ENCODE data around the gene SEC24C. TPM values are rescaled to one million over a fixed set of nuclear protein-coding genes. Genes with fewer than 3 reads are reported as not detected.

SEC24C gene
- total and polyA plus RNA-seq, 2 of the 13 experiments (the other 11 are each of a cell fraction or from before 2014, with no cell fraction given) = 63.1 to 66.4 TPM

GRCh38 chr10:73785211-73785720 is 41.1 kb downstream of the SEC24C start, which contains the start of gene ZSWIM8 (continued):
- TF ChIP-seq REPIN1 (CRISPR knock-in tag; IDR thresholded peaks at IDR 0.05; ENCODE audit: borderline replicate concordance, low read depth) (peak; percentile 44; the same call in 1 of the 2 replicates), JARID2 (CRISPR knock-in tag; IDR thresholded peaks at IDR 0.05; ENCODE audit: insufficient replicate concordance) (no peak), ZNF646 (CRISPR knock-in tag; IDR thresholded peaks at IDR 0.05) (no peak), SIN3A (IDR thresholded peaks at IDR 0.05; ENCODE audit: borderline replicate concordance, low read depth, low read length) (peak; percentile 90), ZIK1 (CRISPR knock-in tag; IDR thresholded peaks at IDR 0.05; ENCODE audit: borderline replicate concordance, low read depth) (no peak), ATF1 (CRISPR knock-in tag; IDR thresholded peaks at IDR 0.05) (peak; percentile 60; the same call in 1 of the 2 replicates), HNF1B (CRISPR knock-in tag; IDR thresholded peaks at IDR 0.05) (no peak), ZNF207 (IDR thresholded peaks at IDR 0.05; ENCODE audit: borderline replicate concordance) (no peak), FOXK1 (CRISPR knock-in tag; IDR thresholded peaks at IDR 0.05; ENCODE audit: borderline replicate concordance, low read depth) (peak; percentile 97), MED8 (CRISPR knock-in tag; IDR thresholded peaks at IDR 0.05; ENCODE audit: insufficient replicate concordance) (peak; percentile 19), ZNF143 (CRISPR knock-in tag; IDR thresholded peaks at IDR 0.05) (peak; percentile 96)
- TF ChIP-seq, protein P1, sequence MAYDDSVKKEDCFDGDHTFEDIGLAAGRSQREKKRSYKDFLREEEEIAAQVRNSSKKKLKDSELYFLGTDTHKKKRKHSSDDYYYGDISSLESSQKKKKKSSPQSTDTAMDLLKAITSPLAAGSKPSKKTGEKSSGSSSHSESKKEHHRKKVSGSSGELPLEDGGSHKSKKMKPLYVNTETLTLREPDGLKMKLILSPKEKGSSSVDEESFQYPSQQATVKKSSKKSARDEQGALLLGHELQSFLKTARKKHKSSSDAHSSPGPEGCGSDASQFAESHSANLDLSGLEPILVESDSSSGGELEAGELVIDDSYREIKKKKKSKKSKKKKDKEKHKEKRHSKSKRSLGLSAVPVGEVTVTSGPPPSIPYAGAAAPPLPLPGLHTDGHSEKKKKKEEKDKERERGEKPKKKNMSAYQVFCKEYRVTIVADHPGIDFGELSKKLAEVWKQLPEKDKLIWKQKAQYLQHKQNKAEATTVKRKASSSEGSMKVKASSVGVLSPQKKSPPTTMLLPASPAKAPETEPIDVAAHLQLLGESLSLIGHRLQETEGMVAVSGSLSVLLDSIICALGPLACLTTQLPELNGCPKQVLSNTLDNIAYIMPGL (CRISPR knock-in tag; IDR thresholded peaks at IDR 0.05; ENCODE audit: borderline replicate concordance in 1 of 2, low read depth in 1 of 2) = peak in 1 of 2 experiments; percentile 65; a peak in 3 of 4 replicates
- TF ChIP-seq, protein P2, sequence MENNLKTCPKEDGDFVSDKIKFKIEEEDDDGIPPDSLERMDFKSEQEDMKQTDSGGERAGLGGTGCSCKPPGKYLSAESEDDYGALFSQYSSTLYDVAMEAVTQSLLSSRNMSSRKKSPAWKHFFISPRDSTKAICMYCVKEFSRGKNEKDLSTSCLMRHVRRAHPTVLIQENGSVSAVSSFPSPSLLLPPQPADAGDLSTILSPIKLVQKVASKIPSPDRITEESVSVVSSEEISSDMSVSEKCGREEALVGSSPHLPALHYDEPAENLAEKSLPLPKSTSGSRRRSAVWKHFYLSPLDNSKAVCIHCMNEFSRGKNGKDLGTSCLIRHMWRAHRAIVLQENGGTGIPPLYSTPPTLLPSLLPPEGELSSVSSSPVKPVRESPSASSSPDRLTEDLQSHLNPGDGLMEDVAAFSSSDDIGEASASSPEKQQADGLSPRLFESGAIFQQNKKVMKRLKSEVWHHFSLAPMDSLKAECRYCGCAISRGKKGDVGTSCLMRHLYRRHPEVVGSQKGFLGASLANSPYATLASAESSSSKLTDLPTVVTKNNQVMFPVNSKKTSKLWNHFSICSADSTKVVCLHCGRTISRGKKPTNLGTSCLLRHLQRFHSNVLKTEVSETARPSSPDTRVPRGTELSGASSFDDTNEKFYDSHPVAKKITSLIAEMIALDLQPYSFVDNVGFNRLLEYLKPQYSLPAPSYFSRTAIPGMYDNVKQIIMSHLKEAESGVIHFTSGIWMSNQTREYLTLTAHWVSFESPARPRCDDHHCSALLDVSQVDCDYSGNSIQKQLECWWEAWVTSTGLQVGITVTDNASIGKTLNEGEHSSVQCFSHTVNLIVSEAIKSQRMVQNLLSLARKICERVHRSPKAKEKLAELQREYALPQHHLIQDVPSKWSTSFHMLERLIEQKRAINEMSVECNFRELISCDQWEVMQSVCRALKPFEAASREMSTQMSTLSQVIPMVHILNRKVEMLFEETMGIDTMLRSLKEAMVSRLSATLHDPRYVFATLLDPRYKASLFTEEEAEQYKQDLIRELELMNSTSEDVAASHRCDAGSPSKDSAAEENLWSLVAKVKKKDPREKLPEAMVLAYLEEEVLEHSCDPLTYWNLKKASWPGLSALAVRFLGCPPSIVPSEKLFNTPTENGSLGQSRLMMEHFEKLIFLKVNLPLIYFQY (CRISPR knock-in tag; IDR thresholded peaks at IDR 0.05; ENCODE audit: borderline replicate concordance) = no peak

All from HepG2 (cell line).